Measurements from ENCODE around the gene ODAPH.
"Not testable (repeated sequence)": the region's sequence is repeated elsewhere in the genome, so short reads cannot be mapped to it uniquely, and the experiment has no call there.

- not testable (repeated sequence) for TF ChIP-seq CTCF, POLR2A (IDR thresholded peaks at IDR 0.05)
Measured at GRCh38 chr4:75531536-75532143, 24.2 kb upstream of the ODAPH start.
